ENCODE results near the gene FBXL16. TPM values are rescaled to one million over a fixed set of nuclear protein-coding genes. Genes with fewer than 3 reads are reported as not detected.

The FBXL16 gene
- total and polyA plus RNA-seq, 9 of the 15 experiments (the other 6 are each of a cell fraction or from before 2014, with no cell fraction given): 0.21 to 8.2 (median 1.7) TPM

- no peak for TF ChIP-seq STAG1 (CRISPR knock-in tag; IDR thresholded peaks at IDR 0.05; ENCODE audit: borderline replicate concordance)
- no peak for TF ChIP-seq CUX1 (CRISPR knock-in tag; IDR thresholded peaks at IDR 0.05)
- peak; percentile 38 for TF ChIP-seq POLR2B (IDR thresholded peaks at IDR 0.05; ENCODE audit: low read depth, partially characterized antibody)
- TF ChIP-seq DPF2 (IDR thresholded peaks at IDR 0.05): no peak
- no peak for TF ChIP-seq ATF2 (CRISPR knock-in tag; IDR thresholded peaks at IDR 0.05)
- no peak for TF ChIP-seq ZNF586 (CRISPR knock-in tag; conservative IDR thresholded peaks at IDR 0.05)
- TF ChIP-seq, protein P1, sequence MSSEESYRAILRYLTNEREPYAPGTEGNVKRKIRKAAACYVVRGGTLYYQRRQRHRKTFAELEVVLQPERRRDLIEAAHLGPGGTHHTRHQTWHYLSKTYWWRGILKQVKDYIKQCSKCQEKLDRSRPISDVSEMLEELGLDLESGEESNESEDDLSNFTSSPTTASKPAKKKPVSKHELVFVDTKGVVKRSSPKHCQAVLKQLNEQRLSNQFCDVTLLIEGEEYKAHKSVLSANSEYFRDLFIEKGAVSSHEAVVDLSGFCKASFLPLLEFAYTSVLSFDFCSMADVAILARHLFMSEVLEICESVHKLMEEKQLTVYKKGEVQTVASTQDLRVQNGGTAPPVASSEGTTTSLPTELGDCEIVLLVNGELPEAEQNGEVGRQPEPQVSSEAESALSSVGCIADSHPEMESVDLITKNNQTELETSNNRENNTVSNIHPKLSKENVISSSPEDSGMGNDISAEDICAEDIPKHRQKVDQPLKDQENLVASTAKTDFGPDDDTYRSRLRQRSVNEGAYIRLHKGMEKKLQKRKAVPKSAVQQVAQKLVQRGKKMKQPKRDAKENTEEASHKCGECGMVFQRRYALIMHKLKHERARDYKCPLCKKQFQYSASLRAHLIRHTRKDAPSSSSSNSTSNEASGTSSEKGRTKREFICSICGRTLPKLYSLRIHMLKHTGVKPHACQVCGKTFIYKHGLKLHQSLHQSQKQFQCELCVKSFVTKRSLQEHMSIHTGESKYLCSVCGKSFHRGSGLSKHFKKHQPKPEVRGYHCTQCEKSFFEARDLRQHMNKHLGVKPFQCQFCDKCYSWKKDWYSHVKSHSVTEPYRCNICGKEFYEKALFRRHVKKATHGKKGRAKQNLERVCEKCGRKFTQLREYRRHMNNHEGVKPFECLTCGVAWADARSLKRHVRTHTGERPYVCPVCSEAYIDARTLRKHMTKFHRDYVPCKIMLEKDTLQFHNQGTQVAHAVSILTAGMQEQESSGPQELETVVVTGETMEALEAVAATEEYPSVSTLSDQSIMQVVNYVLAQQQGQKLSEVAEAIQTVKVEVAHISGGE (CRISPR knock-in tag; IDR thresholded peaks at IDR 0.05): peak; percentile 59 to 93 (median 66); a peak in 5 of 6 replicates
- TF ChIP-seq CSDE1 (IDR thresholded peaks at IDR 0.05): no peak
- TF ChIP-seq SRSF7 (optimal IDR thresholded peaks at IDR 0.05; ENCODE audit: low read depth, low read length): no peak
- TF ChIP-seq RERE (CRISPR knock-in tag; IDR thresholded peaks at IDR 0.05; ENCODE audit: borderline replicate concordance): no peak
Measured at GRCh38 chr16:679814-680624, 25.6 kb downstream of the FBXL16 start, which contains the start of gene STUB1 (continued).

Measured in K562 (cell line).